SW480 (cell line): Measurements from ENCODE around the gene DDX31.
"Not testable (repeated sequence)": the region's sequence is repeated elsewhere in the genome, so short reads cannot be mapped to it uniquely, and the experiment has no call there.

Experiments used
- DNase-seq: peaks from one replicate; pipeline ENCODE4 v3.0.0-alpha.2; 2016; ENCODE audit warnings: low spot score

Gene DDX31

DNA sequence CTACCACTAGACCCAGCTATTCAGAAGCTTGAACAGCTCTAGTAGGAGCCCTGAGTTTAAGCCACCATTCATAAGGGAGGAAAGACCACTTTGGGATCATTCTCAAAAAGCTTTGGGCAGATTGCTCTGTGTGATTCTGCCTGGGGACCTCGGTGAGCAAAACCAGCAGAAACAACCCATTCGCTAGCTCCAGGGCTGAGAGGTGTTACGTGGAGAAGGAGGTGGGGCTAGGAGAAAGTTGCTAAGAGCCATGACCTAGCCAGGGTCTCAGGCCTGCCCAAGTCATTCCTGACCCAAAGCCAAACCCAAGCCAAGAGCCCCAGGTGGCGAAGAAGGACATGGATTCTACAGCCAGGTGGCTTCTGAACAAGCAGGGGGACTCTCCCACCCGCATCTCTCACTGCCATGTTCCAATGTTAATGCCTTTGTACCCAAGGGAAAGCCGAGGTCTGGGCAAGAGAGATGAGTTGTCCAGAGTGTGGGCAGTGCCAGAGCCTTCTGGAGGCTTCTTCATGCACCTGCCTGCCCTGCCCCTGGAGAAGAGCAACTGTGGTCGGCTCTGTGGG, 91.3 kb downstream of the DDX31 start:
- DNase-seq = no peak

DNA sequence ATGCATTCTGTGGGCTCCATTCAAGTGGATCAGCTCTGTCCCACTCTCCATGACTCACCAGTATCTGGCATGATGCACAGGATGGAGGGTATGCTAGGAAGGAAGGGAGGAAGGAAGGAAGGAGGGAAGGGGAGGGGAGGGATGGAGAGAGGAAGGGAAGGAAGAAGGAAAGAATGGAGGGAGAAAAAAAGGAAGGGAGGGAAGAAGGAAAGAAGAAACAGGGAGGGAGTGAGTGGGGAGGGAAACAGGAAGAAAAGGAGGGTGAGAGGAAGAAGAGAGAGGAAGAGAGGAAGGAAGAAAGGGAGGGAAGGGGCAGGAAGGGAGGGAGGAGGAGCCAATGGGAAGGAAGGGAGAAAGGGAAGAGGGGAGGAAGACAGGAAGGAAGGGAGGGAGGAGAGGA, 92.7 kb downstream of the DDX31 start:
- no peak for DNase-seq

DNA sequence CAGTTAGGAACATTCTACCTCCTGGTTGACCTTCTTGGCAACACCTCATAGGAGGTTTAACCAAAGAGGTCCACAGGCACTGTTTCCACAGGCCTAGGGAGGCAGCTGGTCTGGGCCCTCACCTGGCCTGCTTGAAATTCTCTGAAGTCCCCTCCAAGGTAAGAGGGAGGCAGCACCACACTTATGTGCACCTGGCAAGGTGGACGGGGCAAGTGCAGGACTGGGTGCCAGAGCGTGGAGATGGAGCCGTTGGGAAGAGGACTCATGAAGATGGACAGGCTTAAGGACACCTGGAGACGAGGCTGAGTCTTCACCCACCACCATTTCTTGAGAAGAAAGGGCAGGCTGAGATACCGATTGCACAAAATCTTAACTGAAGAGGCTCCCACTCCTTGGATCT, 94.0 kb downstream of the DDX31 start:
- DNase-seq = no peak

DNA sequence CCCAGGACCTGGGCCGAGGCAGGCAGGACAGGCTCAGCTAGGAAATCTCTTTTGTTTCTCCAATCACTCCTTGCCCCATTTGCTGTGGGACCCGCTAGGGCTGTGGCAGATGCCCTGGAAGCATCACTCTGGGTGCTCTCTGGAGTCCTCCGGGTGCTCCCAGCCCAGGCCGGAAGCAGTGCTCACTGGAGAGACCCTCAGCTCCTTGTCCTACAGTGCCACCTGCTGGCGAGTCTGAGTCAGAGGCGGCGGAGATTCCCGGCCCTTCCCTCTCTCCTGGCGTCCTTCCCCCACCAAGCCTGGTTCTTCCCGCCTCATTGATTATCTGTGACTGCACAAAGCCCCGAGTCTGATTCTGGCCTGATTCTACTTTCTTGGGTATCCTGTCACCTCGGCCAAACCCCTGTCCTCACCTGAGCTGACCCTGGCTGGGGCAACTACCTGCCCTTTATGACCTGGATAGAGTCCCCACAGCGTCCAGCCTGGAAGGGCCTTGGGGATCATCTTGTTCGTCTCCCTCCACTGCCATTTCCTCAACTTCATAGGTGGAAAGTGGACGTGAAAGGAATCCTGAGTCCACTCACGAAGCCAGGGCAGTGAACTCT, 94.7 kb downstream of the DDX31 start:
- DNase-seq = peak; percentile 66

DNA sequence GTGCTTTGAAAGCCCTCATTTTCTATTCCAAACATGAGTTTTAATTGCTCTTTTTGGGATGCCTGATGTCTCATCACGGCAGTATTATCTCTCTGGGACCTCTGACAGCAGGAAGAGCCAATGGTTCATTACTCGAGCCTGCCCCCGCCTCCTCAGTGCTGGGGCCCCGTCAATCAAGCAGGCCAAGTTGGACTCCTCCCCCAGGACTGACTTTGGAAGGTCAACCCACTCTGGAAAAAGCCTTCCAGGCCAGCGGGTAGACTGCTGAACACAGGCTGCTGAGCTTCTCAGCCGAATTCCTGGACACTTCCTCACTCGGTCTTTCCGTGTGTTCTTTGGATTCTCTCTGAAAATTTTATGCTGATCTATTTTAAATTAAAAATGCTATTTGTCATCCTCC, 96.9 kb downstream of the DDX31 start:
- no peak for DNase-seq

DNA sequence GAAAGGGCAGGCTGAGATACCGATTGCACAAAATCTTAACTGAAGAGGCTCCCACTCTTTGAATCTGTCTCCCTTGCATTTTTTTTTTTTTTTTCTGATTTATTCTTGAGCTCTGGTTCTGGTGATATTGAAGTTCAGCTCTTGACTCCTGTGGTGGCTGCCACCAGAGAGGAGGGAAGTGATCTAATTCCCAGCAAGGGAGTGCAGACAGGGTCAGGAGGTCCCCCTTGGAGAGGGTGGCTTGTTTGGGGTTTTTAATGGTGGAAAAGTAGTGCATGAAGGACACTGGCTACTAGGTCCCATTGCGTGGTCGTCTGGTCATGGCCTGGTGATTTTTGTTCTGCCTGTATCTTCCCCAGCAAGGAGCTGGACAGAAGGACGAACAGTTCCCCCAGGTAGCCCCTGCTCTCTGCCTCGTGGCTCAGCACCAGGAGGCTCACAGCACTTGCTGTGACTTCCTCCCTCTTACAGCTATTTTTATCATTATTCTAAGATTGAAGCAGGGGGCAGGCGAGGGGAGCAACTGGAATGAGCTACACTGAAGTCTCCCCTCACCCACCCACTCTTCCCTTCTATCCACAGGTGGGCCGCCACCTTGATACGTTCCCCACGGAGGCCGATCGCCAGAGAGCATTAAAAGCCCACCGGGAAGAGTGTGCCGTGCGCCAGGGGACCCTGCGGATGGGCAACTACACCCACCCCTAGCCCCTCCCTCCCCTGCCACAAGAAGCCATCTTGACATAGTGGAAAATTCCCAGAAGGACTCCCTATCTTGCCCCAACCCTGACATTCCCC, 97.8 kb downstream of the DDX31 start:
- no peak for DNase-seq

DNA sequence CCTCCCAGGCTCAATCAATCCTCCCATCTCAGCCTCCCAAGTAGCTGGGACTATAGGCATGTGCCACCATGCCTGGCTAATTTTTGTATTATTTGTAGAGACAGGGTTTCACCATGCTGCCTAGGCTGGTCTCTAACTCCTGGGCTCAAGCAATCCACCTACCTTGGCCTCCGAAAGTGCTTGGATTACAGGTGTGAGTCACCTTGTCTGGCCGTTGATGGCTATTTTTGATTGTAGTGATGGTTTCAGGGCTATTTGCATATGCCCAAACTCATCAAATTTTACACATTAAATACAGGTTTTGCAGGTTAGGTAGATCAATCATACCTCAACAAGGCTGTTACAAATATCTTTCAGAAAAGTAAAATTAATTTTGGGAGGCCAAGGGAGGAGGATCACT, 101.0 kb downstream of the DDX31 start:
- DNase-seq = not testable (repeated sequence)

DNA sequence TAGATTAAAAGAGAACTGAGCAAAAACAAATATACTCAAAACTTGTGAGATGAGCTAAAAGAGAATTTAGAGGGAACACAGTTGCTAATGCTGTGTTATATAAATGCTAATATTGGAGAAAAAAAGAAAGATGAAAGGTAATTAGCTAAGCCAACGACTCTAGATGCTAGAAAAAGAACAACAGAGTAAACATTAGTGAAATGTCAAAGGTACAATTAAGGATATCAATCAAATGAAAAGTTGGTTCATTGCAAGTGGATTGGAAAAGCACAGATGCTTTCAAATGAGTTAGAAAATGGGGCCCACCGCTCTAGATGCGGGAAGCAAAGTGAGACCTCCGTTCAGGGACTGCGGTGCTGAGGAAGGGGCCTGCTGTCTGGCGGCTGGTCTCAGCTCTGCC, 105.3 kb downstream of the DDX31 start:
- DNase-seq = no peak

DNA sequence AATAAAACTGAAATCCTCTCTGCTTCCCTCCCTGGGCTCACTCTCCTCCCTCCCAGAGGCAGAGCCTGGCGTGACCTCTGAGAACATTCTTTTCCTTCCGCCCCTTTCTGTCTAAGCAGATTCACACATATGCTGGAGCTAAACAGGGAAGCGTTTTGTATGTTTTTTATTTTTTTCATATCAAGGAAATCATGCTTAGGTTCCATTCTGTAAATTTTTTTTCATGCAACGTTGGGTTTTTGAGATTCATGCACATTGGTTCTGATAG, 107.5 kb downstream of the DDX31 start:
- DNase-seq = no peak

DNA sequence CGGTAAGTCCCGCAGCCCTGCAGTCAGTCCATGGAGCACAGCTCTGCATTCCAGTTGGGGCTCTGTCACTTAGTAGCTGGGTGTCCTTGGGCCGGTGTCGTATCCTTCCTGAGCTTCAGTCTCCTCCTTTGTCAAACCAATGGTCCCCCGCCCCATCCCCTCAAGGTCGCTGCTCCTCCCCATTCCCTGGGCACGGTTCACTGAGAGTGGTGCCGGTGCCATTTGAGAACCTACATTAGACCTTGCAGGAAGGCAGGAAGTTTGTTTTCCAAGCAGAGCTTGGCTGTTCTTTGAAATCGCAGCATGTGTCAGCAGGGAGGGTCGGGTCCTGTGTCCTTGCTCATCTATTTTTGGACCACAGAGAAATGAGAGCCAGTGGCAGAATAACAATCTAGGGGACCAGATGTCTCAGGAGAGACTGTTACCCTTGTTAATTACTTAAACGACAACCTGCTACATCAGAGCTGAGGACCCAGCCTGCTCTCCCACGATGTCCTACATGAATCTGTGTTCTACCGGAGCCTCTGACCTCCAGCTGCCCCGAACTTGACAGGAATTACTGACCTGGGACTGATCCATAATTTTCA, 109.1 kb downstream of the DDX31 start:
- no peak for DNase-seq

DNA sequence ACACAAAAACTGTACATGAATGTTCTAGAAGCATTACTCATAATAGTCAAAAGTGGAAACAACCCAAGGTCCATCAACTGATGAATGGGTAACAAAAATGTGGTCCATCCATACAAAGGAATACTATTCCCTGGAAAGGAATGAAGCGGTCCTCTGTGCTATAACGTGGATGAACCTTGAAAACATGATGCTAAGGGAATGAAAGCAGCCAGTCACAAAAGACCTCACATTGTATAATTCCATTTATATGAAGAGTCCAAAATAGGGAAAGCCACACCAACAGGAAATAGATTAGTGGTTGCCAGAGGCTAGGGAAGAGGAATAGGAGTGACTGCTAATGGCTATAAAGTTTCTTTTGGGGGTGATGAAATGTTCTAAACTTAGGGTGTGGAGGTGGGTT, 110.1 kb downstream of the DDX31 start:
- no peak for DNase-seq

DNA sequence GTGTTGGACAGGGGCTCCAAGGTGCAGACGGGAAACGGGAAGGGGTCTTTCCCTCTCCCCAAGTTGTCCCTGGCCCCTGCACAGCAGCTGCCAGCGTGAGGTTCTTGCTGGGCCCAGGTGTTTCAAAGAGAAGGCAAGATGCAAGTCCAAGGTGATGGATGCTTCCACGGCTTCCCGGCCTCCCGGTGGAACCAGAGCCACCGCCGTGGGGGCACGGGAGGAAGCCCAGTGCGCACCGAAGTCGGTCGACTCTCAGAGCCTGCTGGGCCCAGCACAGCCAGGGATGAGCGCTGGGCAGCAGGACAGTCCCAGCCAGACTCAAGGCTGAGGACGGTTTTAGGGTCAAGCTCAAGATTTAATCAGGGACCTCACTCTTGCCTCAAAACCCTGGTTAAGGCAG, 112.6 kb downstream of the DDX31 start:
- DNase-seq = no peak

DNA sequence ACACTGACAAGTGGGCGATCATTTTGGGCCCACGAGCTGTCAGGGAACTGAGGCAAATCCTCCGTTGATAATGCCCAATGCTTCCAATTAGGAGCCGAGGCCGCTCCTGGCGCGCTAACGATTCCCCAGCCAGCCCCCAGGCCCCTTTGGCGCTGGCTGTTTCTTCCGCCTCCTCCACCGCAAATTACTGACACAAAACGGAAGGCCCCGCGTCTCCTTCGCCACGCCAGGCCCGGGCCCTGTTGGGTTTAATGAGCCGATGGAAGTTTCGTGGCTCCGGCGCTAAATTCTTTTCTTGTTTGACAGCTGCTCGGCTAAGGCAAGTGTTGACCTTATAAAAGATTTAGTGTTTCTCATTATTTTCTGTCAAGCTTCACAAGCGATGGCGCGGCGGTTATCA, 113.1 kb downstream of the DDX31 start:
- DNase-seq = no peak

DNA sequence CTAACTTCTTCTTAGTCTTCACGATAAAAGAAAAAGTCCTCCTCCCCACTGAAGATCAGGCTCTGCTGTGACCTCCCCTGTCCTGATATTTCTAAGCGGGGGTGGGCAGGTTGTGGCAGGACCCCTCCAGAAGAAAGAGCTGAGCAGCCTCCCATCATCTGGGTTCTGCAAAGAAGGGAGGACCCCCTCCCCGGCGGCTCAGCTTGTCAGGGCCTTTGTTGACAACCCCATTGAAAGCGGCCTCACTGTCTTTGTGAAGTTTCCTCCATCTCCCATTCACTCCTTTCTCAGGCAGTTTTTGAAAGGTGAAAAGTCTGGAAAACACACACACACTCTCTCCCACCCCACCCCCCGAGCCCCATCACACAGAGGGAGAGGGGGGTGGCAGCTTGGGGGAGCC, 113.5 kb downstream of the DDX31 start:
- no peak for DNase-seq

DNA sequence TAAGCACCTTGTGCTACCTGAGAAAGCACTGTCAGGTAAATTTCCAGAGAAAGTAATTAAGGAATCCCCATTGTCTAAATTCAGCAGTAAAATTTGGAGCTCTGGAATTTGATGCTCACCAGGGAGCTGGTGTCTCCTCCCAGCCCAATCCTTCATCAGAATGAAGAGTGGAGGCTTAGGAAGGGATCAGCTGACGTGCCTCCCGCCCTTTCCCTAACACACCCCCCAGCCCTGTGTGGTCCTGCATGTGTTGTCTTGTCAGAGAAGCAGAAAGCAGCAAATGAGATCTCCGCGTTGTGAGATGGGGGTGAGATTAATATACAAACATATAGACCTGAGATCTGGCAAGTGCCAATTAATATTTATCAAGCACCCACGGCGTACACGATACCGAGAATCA, 114.3 kb downstream of the DDX31 start:
- DNase-seq = no peak

DNA sequence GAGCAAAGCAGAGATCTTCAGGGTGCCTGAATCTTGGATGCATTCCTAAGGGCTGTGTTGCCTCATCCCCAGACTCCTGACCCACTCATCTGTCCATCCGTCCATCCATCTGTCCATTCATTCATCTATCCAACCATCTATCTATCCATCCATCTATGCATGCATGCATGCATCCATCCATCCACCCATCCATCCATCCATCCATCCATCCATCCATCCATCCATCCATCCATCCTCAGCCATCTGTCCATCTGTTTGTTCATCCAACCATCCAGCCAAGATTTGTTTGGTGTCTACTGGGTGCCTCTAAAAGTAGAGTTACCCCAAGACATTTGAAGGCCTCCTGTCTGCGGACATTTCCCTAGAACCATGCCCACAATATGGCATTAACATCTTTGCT, 115.0 kb downstream of the DDX31 start:
- DNase-seq = no peak

DNA sequence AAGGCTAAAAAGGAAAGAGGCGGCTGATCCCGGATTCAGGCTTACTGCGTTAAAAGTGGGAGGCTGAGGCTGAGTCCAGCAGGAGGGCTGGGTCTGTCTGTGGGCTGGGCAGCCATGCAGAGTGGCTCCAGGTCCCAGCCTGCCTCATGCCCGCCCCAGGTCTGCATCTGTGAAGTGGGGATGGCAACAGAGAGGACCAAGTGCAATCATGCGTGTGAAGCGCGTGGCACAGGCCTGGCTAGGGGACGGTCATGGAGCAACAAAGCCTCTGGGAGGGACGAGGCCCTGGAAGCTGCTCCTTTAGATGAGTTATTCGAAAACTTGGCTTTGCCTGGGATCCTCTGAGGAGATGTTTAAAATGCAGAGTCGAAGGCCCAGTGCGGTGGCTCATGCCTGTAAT, 117.7 kb downstream of the DDX31 start:
- DNase-seq = no peak

DNA sequence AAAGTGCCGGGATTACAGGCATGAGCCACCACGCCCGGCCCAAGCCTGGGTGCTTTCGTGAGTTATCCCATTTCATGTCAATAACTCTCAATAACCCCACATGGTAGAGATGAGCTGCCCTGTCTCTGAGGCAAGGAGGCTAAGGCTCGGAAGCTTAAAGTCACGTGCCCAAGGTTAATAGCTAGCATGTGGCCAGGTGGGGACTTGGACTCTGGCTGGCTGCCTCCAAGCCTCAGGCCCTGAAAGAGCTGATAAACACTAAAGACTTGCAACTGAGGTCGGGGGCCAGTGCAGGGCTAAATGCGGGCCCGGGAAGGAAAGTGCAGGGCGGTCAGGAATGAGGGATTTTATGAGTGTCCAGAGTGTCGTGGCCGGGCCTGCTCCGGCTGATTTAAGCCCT, 118.2 kb downstream of the DDX31 start:
- no peak for DNase-seq

DNA sequence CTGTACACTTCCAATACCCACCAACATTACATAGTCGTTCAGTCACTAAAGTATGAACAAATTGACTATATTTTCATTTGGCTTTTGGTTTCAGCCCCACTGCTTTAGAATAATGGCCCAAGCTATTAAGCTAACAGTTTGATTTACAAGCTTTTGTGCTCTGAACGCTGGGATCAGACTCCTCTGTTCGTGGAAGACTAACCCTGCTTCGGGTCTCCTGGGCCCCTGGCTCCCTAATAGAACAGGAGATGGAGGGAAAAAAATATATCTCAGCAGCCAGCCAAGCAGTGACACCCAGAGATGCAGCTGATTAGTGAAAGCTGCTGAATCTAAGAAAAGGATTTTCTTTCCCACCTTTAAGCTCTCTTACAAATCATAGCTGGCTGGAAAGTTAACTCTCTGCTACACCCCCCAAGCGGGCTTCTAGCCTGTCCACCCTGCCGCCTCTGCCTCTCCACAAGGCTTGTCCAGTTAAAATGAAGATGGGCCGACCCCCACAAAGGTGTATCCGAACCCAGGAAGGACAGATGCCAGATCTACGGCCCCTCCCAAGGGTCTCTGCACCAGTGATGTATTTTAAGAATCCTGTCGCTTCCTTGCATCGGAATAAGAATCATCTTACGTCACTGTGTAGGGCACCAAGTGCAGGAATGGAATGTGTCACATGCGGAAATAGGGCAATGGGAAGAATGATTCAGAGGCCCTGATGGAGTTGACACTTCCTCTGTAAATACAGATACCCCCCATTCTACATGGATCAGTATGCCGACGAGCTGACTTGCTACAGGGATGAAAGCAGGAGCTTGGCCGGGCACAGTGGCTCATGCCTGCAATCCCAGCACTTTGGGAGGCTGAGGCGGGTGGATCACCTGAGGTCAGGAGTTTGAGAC, 120.8 kb downstream of the DDX31 start:
- DNase-seq = no peak

DNA sequence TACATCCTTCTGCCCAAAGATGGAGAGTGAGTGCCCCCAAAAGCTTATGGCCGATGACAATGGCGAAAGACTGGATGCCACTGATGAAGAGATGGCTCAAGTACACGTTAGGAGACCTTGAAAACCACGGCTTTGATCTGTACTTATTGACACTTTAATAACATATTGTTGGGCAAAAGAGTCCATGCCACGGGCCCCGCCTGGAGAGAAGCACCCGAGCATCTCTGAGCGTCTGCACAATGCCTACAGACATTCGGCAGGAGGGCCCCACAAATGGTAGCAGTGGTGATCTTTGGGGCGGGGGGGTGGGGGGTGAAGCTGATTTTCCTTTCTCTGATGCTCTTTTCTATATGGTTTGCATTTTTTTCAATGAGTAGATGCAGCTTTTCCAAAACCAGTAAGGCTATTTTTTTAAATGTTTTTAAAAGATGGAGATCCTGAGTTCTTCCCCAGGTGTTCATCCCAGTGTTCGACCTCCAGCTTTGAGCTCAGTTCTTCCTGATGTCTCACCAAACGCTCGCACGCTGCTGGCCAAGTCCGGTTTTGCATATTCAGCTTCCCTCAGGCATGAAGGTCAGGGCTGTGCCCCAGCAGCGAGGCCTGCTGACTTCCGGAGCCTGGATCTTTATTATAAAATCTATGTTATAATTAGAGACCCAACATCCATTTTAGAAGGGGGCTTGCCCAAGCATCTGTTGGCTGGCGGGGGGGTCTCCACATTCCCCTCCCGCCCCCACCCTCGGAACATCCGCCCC, 121.6 kb downstream of the DDX31 start:
- DNase-seq = no peak

DNA sequence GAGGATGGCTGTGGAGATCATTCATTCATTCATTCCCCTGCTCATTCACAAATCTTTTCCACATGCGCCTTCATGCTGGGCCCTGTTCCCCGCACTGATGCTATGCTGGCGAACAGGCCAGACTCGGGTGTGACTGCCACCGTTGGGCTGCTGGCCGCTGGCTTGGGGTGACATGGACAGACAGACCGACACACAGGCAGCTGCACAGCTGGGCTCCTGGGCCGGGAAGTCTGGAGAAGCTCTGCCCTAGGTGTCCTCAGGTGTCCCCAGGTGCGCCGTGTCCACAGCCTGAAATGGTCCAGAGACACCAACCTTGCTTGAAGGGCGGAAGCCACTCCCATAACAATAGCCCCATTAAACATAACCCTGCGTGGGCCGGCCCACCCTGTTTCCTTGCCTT, 122.3 kb downstream of the DDX31 start:
- DNase-seq = no peak

DNA sequence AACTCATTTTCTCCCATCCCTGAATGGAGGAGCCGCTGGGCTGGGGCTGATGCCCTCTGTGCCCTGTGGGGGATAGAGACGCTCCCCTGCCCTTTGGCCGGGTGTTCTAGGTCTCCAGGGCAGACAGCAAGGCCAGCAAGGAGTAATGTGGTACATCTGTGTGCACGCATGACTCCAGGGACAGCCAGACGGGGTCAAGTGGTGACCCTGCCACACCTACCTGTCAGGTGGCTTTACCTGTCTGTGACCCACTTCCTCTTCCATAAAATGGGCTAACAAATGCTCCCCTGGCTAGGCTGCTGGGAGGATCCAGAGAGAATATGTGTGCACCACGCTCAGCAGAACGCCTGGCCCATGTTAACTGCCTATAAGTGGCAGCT, 122.7 kb downstream of the DDX31 start:
- no peak for DNase-seq
